ENCODE measurements around the gene PTPRA. TPM values are rescaled to one million over a fixed set of nuclear protein-coding genes. Genes with fewer than 3 reads are reported as not detected.

The PTPRA gene
- total and polyA plus RNA-seq, 2 of the 8 experiments (the other 6 are each of a cell fraction or from before 2014, with no cell fraction given), result 47.7 to 51.3 TPM

- Histone ChIP-seq H3K18ac (ENCODE audit: extremely low read depth, low read length) (no peak overlapping the region), H3K4me2 (ENCODE audit: insufficient read depth in 1 of 2, low read depth in 2 of 2, low read length in 2 of 2) (no peak overlapping the region), H2BK120ac (replicated peaks; ENCODE audit: low read depth, low read length) (no peak overlapping the region), H4K8ac (ENCODE audit: extremely low read depth, insufficient read depth, low read length) (no peak overlapping the region; the same call in 1 of the 2 replicates), H3K4me1 (replicated peaks in 1 of 4; ENCODE audit: control insufficient read depth in 3 of 4, insufficient read depth in 4 of 4, low read length in 3 of 4) (peaks cover 0 to 8% (median 3%) of the 10 kb centered on the region in 4 experiments; a peak in 5 of 7 replicates), H3K27me3 (replicated peaks in 1 of 4; ENCODE audit: control insufficient read depth in 3 of 4, extremely low read depth in 1 of 4, insufficient read depth in 3 of 4, low read length in 3 of 4) (peaks cover 11 to 27% (median 22%) of the 10 kb centered on the region in 4 experiments), H2BK12ac (ENCODE audit: low read depth, low read length) (no peak overlapping the region), H2BK5ac (ENCODE audit: low read depth, low read length) (no peak overlapping the region), H3K4me3 (ENCODE audit: extremely low read depth in 1 of 4, insufficient read depth in 2 of 4, low read depth in 3 of 4, low read length in 4 of 4) (no peak overlapping the region), H3K36me3 (ENCODE audit: control insufficient read depth in 2 of 4, insufficient read depth in 4 of 4, low read length in 3 of 4) (no peaks in the 10 kb centered on the region), H2AK5ac (ENCODE audit: low read depth, low read length) (no peak overlapping the region), H3K27ac (ENCODE audit: low read depth, low read length) (no peak overlapping the region), H3K23ac (ENCODE audit: insufficient read length) (no peak overlapping the region), H4K20me1 (replicated peaks in 1 of 2; ENCODE audit: control insufficient read depth in 1 of 2, insufficient read depth in 2 of 2, low read length in 2 of 2) (no peaks in the 10 kb centered on the region), H3K9ac (replicated peaks in 1 of 4; ENCODE audit: extremely low read depth in 1 of 4, low read depth in 3 of 4, low read length in 3 of 4) (no peak overlapping the region), H4K91ac (replicated peaks; ENCODE audit: insufficient read length, low read length) (no peak overlapping the region), H3K56ac (replicated peaks; ENCODE audit: insufficient read length, low read depth, low read length) (no peak overlapping the region), H3K14ac (ENCODE audit: insufficient read length) (no peak overlapping the region), H3K4ac (replicated peaks; ENCODE audit: insufficient read length, low read depth, low read length) (no peak overlapping the region), H2BK15ac (ENCODE audit: low read length) (no peak overlapping the region), H4K5ac (ENCODE audit: insufficient read length, low read depth, low read length) (no peak overlapping the region), H2BK20ac (ENCODE audit: low read length) (no peak overlapping the region), H3K9me3 (ENCODE audit: insufficient read depth in 2 of 2, low read depth in 1 of 2, low read length in 1 of 2) (peaks cover 0 to 2% of the 10 kb centered on the region in 2 experiments; a peak in 1 of 4 replicates), H2AFZ (ENCODE audit: low read length) (no peak overlapping the region), H3K79me2 (ENCODE audit: control insufficient read depth in 1 of 2, insufficient read depth in 2 of 2, low read length in 2 of 2) (no peaks in the 10 kb centered on the region), H3K23me2 (ENCODE audit: low read depth, low read length) (peaks cover 3% of the 10 kb centered on the region; the same call in 1 of the 2 replicates), H3K79me1 (ENCODE audit: low read depth, low read length) (no peaks in the 10 kb centered on the region)
- no peak for DNase-seq (ENCODE audit: low read depth in 1 of 2, low spot score in 2 of 2)
- CTCF ChIA-PET (ENCODE audit: partially characterized antibody), result interaction anchor here (0.6 to 4.6 kb wide), 4 partner anchors 11 to 943 kb away, joined by 3 to 23 read pairs (median 11); no protein-coding TSS in a partner anchor
- no peak for FAIRE-seq
- WGBS, 2 experiments (ENCODE audit: extremely low coverage in 1 of 2, insufficient coverage in 1 of 2, insufficient read length in 1 of 2, insufficient replicate concordance in 2 of 2, low coverage in 1 of 2, low lambda C conversion rate in 2 of 2, missing lambda C conversion rate in 1 of 2), result 94% methylated on average over 8 of the region's 8 CpGs; no CpG with 5 or more reads in 1 of the 2 experiments
- POLR2A ChIA-PET (ENCODE audit: partially characterized antibody), result interaction anchor here (0.8 kb wide), 1 partner anchor 22 kb away, joined by 5 read pairs; no protein-coding TSS in a partner anchor
- TF ChIP-seq E2F6 (IDR thresholded peaks at IDR 0.05) (no peak), SRF (IDR thresholded peaks at IDR 0.05; ENCODE audit: low read depth, low read length) (no peak), CREB1 (IDR thresholded peaks at IDR 0.05) (no peak), BCL11A (IDR thresholded peaks at IDR 0.05; ENCODE audit: low read depth in 2 of 2, low read length in 2 of 2) (no peak), PHF8 (conservative IDR thresholded peaks at IDR 0.05; ENCODE audit: low read depth, low read length) (no peak), ZNF274 (IDR thresholded peaks at IDR 0.05; ENCODE audit: borderline replicate concordance, extremely low read depth, low read length) (no peak), KDM1A (IDR thresholded peaks at IDR 0.05; ENCODE audit: borderline replicate concordance, low read length) (no peak), FOSL1 (IDR thresholded peaks at IDR 0.05; ENCODE audit: insufficient read depth, low read depth, low read length) (no peak), RFX5 (IDR thresholded peaks at IDR 0.05; ENCODE audit: borderline replicate concordance, low read depth, low read length) (no peak), RXRA (IDR thresholded peaks at IDR 0.05; ENCODE audit: insufficient read depth, low read depth, low read length) (no peak), SIX5 (IDR thresholded peaks at IDR 0.05; ENCODE audit: low read depth, low read length) (no peak), GTF2F1 (IDR thresholded peaks at IDR 0.05; ENCODE audit: borderline replicate concordance, low read depth, low read length) (no peak), CEBPB (IDR thresholded peaks at IDR 0.05; ENCODE audit: low read depth, low read length) (no peak), MAFK (IDR thresholded peaks at IDR 0.05; ENCODE audit: low read depth, low read length) (no peak)
Measured at GRCh38 chr20:3068075-3068474, 194.8 kb downstream of the PTPRA start.
